Breast epithelium (tissue), 3 donors: ENCODE results near the gene MRPL21.
A peak's percentile ranks its signal among the peaks of the same experiment; 100 is the strongest.

ENCODE experiments used
- POLR2A ChIP-seq: fragments of 450-650 bp; IDR thresholded peaks from one replicate; pipeline ENCODE4 v1.6.1; 2016; ENCODE audit warnings: antibody characterized with exemption, mild to moderate bottlenecking, moderate library complexity
- POLR2AphosphoS5 ChIP-seq, 3 donors: sonication (generic); formaldehyde crosslinking; IDR thresholded peaks; one replicate each; pipeline ENCODE4 v1.6.1; 2017; ENCODE audit warnings: antibody characterized with exemption in 3 of 3
- TF ChIP-seq, protein P1 (sequence below), 3 donors: fragments of 450-650 bp; IDR thresholded peaks; one replicate each; pipeline ENCODE4 v1.5.1; 2016 to 2017; ENCODE audit warnings: antibody characterized with exemption in 3 of 3, mild to moderate bottlenecking in 3 of 3, moderate library complexity in 3 of 3

DNA sequence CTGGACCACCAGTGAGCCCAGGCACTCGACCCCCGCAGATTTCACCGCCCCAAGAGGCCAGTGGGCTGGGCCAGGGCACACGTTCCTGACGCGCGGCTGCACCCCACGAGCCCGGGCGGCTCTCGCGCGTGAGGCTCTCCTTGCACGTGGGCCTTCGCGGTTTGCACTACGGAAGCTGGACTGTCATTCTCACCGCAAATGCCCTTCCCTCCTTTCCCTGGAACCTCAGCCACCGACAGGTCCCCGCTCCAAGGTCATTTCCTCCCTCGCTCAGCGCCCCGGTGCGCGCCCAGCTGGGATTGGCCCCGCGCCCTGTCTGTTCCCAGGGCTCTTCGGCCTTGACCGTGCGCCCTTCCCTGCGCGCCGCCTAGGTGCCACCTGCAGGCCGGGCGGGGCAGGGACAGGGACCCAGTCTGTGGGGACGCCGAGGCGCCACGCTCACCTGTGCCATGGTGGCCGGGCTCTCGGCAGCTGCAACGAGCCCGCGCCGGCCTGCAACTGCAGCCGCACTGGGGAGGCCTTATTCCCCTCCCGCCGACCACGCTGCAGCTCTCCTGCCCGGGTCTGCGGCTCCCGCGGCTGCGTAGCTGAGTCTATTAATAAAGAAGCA is 59.8 kb downstream of the MRPL21 start:
- TF ChIP-seq, protein P1, sequence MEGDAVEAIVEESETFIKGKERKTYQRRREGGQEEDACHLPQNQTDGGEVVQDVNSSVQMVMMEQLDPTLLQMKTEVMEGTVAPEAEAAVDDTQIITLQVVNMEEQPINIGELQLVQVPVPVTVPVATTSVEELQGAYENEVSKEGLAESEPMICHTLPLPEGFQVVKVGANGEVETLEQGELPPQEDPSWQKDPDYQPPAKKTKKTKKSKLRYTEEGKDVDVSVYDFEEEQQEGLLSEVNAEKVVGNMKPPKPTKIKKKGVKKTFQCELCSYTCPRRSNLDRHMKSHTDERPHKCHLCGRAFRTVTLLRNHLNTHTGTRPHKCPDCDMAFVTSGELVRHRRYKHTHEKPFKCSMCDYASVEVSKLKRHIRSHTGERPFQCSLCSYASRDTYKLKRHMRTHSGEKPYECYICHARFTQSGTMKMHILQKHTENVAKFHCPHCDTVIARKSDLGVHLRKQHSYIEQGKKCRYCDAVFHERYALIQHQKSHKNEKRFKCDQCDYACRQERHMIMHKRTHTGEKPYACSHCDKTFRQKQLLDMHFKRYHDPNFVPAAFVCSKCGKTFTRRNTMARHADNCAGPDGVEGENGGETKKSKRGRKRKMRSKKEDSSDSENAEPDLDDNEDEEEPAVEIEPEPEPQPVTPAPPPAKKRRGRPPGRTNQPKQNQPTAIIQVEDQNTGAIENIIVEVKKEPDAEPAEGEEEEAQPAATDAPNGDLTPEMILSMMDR (IDR thresholded peaks at IDR 0.05), result peak; percentile 52 to 83 (median 77)
- no peak for TF ChIP-seq POLR2A
- peak in 2 of 3 donors; percentile 20 to 67 for TF ChIP-seq POLR2AphosphoS5 (IDR thresholded peaks at IDR 0.05)
